Panc1 (cell line): ENCODE measurements around the gene ENPP1. TPM values are rescaled to one million over a fixed set of nuclear protein-coding genes. Genes with fewer than 3 reads are reported as not detected.

Experiments used
- ATAC-seq: fragments of 200-7000 bp; cut with Tn5 transposase; 2 replicates; pipeline ENCODE4 v1.9.1; 2020; ENCODE audit warnings: mild to moderate bottlenecking, moderate library complexity
- BruUV-seq: library from RNA; stranded (reverse); fragments of 400-500 nt; replicated peaks from 2 replicates; lab custom pipeline; 2021; lab: Mats Ljungman, UMichigan
- CTCF ChIA-PET: fragments of 300-600 bp; sonication (Branson Sonifier 250); formaldehyde crosslinking; loops from one replicate; lab custom pipeline; 2022; ENCODE audit warnings: antibody characterized with exemption; lab: Charles Lee
- POLR2A ChIA-PET: fragments of 300-600 bp; sonication (Branson Sonifier 250); formaldehyde crosslinking; loops from one replicate; lab custom pipeline; 2022; ENCODE audit warnings: antibody characterized with exemption; lab: Charles Lee
- DNase-seq: peaks from one replicate; pipeline ENCODE4 v3.0.0-alpha.2; 2010; ENCODE audit warnings: low read depth, low spot score
- H3K27ac ChIP-seq: 2 replicates; pipeline ENCODE4 v1.5.1; 2011; ENCODE audit warnings: mild to moderate bottlenecking, low read length, inconsistent platforms
- H3K27me3 ChIP-seq: fragments of 200-500 bp; sonication (Bioruptor generic); 2 replicates; pipeline ENCODE4 v1.6.0; 2014; ENCODE audit warnings: low read length, inconsistent platforms; ENCODE audit not compliant: control insufficient read depth, insufficient read depth
- H3K36me3 ChIP-seq: fragments of 200-500 bp; sonication (Bioruptor generic); 2 replicates; pipeline ENCODE4 v1.5.1; 2014; ENCODE audit warnings: inconsistent platforms, mild to moderate bottlenecking, low read length, moderate library complexity; ENCODE audit not compliant: control insufficient read depth, insufficient read depth
- H3K4me1 ChIP-seq: 2 replicates; pipeline ENCODE4 v1.5.1; 2011; ENCODE audit warnings: inconsistent platforms, mild to moderate bottlenecking, low read length, moderate library complexity; ENCODE audit not compliant: control insufficient read depth, insufficient read depth
- H3K4me3 ChIP-seq, 2 experiments: 2 replicates each; pipeline ENCODE4 v1.5.1; 2011 to 2012; ENCODE audit warnings: low read depth in 2 of 2, low read length in 2 of 2, mild to moderate bottlenecking in 2 of 2, inconsistent platforms in 1 of 2, moderate library complexity in 1 of 2
- H3K9me3 ChIP-seq: fragments of 200-500 bp; sonication (Bioruptor generic); 2 replicates; pipeline ENCODE4 v1.5.1; 2014; ENCODE audit warnings: low read depth, mild to moderate bottlenecking, inconsistent platforms, low read length, moderate library complexity; ENCODE audit not compliant: control insufficient read depth, insufficient read depth
- CTCF ChIP-seq: fragments of 450-650 bp; IDR thresholded peaks from 2 replicates; pipeline ENCODE4 v1.5.1; 2017; ENCODE audit warnings: mild to moderate bottlenecking
- POLR2AphosphoS5 ChIP-seq: IDR thresholded peaks from 2 replicates; pipeline ENCODE4 v1.6.1; 2012; ENCODE audit warnings: mild to moderate bottlenecking, low read depth, low read length, moderate library complexity
- REST ChIP-seq, 2 experiments: IDR thresholded peaks; 2 replicates each; pipeline ENCODE4 v1.6.1; 2011 to 2012; ENCODE audit warnings: low read depth in 2 of 2, control low read depth in 1 of 2, low read length in 1 of 2, mild to moderate bottlenecking in 1 of 2, moderate library complexity in 1 of 2; ENCODE audit not compliant: insufficient read depth in 1 of 2
- SIN3A ChIP-seq: IDR thresholded peaks from 2 replicates; pipeline ENCODE4 v1.6.1; 2012; ENCODE audit warnings: low read depth, mild to moderate bottlenecking, low read length, moderate library complexity, borderline replicate concordance; ENCODE audit not compliant: insufficient read depth
- TCF7L2 ChIP-seq: IDR thresholded peaks from 2 replicates; pipeline ENCODE4 v1.6.1; 2011; ENCODE audit warnings: mild to moderate bottlenecking, low read depth, low read length, inconsistent platforms
- in situ Hi-C: cut with HindIII; loops from 2 replicates; pipeline ENCODE4 v1.10.0; 2016; ENCODE audit warnings: low sequenced_read_pairs, low pct_unique_long_range_greater_than_20kb
- intact Hi-C: fragments of 100-400 bp; cut with micrococcal nuclease; formaldehyde crosslinking; loops from one replicate; pipeline ENCODE4 v1.10.0; 2022; ENCODE audit not compliant: unreplicated experiment
- total RNA-seq: library from RNA; stranded (reverse); gene quantifications from one replicate; pipeline ENCODE4 v1.2.1, GENCODE V29; 2021; ENCODE audit not compliant: unreplicated experiment

The ENPP1 gene
- total RNA-seq, 1 experiment from 2014 or later, result 6.8 TPM

- in situ Hi-C loops (no loop called here), intact Hi-C loops (no loop called here)
- Histone ChIP-seq H3K27ac (no peak overlapping the region), H3K4me1 (no peaks in the 10 kb centered on the region), H3K36me3 (no peaks in the 10 kb centered on the region), H3K27me3 (no peaks in the 10 kb centered on the region), H3K9me3 (no peaks in the 10 kb centered on the region), H3K4me3 (no peak overlapping the region)
- no TSS peak for BruUV-seq
- no peak for DNase-seq
- no peak for ATAC-seq
- POLR2A ChIA-PET, result no interaction called here
- CTCF ChIA-PET, result no interaction called here
- TF ChIP-seq SIN3A (no peak), CTCF (no peak), REST (IDR thresholded peaks at IDR 0.05; ENCODE audit: insufficient read depth in 1 of 2, low read depth in 2 of 2, low read length in 1 of 2) (no peak), TCF7L2 (no peak), POLR2AphosphoS5 (no peak)
Measured at GRCh38 chr6:131852200-131852599, 44.4 kb downstream of the ENPP1 start.

- Histone ChIP-seq H3K27ac (no peak overlapping the region), H3K27me3 (no peaks in the 10 kb centered on the region), H3K9me3 (no peaks in the 10 kb centered on the region), H3K36me3 (no peaks in the 10 kb centered on the region), H3K4me1 (no peaks in the 10 kb centered on the region), H3K4me3 (no peak overlapping the region)
- in situ Hi-C loops, result no loop called here
- intact Hi-C loops, result no loop called here
- CTCF ChIA-PET, result interaction anchor here (0.6 kb wide), 1 partner anchor 44 kb away, joined by 6 read pairs; no protein-coding TSS in a partner anchor
- no TSS peak for BruUV-seq
- no peak for ATAC-seq
- no peak for DNase-seq
- POLR2A ChIA-PET, result interaction anchor here (0.6 kb wide), 1 partner anchor 37 kb away, joined by 6 read pairs; no protein-coding TSS in a partner anchor
- no peak for TF ChIP-seq CTCF
- no peak for TF ChIP-seq TCF7L2
- no peak for TF ChIP-seq POLR2AphosphoS5
- no peak for TF ChIP-seq REST (IDR thresholded peaks at IDR 0.05; ENCODE audit: insufficient read depth in 1 of 2, low read depth in 2 of 2, low read length in 1 of 2)
- TF ChIP-seq SIN3A, result no peak
Measured at GRCh38 chr6:131854803-131855202, 47.0 kb downstream of the ENPP1 start.
